ENCODE data around the gene NFIX.

NFIX gene

DNA sequence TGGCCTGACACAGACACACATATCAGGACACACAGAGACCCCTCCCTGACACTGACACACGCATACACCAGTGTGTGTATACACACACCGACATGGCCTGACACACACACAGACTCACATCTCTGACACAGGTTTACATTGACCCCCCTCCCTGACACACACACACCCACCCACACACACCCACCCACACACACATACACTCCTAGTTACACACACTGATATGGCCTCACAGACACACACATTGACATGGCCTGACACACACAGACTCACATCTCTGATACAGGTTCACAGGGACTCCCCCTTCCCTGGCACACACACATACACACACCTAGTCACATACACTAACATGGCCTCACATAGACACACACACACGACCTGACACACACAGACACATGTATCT, 4.4 kb upstream of the NFIX start:
- no peak for DNase-seq

DNA sequence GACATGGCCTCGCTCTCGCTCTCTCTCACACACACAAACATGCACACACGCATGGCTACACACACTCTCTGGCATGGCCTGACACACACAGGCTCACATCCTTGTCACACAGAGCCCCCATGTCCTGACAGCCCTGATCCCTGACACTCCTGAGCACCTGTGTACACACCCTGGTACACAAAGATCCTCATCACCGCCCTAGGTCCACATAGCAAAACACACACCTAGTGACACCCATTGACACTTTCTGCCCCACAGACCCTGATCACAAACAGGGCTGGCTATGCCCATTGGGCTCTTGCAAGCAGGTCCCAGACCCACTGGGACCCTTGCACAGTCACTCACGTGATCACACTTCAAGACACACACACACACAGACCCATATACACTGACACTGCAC, 4.0 kb upstream of the NFIX start:
- no peak for DNase-seq

DNA sequence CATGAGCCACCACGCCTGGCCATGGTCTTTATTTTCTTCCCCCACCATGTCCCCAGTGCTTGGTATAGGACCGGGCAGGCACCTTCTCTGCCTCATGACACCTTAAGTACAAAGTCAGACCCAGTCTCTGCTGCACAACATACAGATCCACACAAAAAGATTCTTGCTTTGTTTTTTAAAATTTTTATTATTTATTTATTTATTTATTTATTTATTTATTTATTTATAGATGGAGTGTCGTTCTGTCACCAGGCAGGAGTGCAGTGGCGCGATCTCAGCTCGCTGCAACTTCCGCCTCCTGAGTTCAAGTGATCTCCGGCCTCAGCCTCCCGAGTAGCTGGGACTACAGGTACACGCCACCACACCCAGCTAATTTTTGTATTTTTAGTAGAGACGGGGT, 2.5 kb upstream of the NFIX start:
- no peak for DNase-seq

- DNase-seq = no peak
Observed at GRCh38 chr19:12993562-12993961, 1.7 kb upstream of the NFIX start.

GRCh38 chr19:12995596-12996405, 526 bp downstream of the NFIX start:
- peak; percentile 71 for DNase-seq

DNA sequence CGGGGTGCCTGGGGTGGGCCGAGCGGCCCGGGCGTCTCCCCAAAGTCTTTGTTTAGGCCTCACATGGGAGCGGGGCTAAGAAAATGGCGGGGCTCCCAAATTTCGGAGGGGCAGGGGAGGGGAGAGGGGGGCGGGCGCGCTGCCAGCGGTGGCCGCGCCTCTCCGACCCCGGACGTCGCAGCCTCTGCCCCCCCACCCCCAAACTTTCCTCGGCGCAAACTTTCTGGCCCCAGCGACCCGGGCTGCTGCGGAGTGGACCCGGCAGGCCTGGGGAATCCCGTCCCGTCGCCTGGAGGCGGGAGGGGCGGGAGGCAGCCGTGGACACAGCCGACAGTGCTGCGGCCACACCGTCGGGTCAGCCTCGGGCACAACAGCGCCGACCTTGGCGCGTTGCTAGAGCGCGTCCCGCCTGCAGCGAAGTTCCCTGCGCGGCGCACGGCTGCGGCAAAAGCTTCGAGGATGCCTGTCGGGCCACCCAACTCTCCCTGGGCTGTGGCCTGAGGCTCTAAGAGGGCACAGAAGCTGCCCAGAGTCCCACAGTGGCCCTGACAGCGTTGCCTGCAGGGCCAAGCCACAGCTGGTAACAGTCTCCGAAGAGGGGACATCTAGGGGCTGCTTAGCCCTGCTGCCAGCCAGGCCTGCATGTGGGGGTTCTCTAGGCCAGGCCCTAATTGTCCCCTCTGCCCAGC, 1.3 kb downstream of the NFIX start:
- DNase-seq = peak; percentile 72

GRCh38 chr19:12997179-12997966, 2.1 kb downstream of the NFIX start:
- DNase-seq = no peak

DNA sequence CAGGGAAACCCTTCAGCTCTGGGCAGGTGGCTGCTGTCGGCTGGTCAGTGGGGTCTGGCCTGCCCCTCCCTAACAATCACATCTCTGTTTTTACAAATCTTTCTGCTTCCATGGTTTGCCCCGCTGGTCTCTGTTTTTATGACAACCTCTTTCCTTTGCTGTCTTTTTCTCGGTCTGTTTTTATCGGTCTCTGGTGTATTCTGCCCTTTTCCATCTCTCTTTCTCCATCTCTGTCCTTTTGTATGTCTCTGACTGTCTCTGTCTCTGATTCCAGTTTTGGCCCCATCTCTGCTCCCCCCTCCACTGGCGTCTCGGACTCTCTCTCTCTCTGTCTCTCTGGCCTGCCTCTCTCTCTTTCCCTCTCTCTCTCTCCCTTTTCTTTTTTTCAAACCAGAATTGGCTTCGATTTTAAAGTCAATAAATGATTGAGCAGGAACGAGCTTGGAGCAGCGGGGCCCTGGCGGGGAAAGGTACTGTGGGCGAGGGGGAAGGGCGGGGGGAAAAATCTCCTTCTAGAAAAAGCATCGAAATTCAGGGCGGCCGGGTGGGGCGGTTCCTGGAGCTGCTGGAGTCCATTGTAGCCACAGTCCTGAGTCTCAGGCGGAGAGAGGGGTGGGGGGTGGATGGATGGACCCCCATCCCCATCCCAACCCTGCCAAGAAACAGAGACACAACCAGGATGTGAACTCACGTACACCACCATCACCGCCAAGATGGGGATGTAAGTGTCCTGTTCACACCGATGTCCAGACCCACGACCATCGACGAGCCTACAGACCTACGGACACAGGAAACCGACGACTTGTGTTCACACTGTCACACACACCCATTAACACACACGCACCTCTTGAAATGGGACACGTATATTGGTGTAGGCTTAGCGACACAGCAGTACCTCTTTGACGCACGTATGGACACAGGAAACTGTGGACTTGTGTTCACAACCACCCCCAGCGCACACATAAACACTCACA, 3.0 kb downstream of the NFIX start:
- DNase-seq = peak; percentile 80

DNA sequence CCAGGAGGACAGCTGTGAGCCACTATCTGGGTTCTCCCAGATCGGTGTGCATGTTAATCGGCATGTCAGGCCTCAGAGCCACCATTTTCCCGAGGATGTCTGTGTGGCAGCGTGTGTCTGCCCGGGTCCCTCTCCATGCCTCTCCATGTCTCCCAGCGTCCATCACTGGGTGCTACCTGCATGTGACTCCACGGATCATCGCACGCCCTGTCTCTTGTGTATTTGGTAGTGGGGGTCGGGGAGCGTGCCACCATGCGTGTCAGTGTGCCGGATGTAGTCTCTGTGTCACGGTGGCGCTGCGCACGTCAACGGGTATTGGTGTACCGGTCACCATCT, 5.9 kb downstream of the NFIX start:
- DNase-seq = no peak

DNA sequence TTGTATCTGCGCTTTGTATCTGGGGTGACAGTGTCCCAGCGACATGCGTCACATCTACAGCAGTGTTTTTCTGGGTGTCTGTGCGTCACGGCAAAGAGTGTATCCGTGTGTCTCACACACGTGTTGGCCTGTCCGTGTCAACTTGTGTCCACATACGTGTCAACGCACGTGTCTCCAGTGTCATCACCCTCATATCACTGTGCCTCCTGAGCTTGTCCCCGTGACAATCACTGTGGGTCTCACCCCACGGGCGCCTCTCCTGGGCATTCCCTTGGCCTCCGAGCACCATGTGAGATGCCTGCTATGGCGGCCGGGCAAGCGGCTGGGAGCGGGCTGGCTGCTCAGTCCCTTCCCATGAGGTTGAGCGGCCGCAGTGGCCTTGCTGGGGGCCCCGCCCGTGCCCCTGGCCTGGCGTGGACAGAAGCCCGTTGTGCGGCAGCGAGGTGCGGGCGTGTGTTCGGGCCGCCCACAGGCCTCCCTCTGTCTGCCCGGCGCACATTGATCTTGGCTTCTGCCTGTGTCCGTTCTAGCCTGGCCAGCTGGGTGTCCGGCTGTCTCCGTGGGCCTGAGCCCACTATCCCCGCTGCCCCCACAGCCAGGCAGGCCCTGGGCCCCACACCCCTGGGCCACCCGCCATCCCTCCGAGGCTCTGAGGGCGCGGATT, 6.4 kb downstream of the NFIX start:
- peak; percentile 73 for DNase-seq

GRCh38 chr19:13002166-13002898, 7.1 kb downstream of the NFIX start:
- peak; percentile 91 for DNase-seq

DNA sequence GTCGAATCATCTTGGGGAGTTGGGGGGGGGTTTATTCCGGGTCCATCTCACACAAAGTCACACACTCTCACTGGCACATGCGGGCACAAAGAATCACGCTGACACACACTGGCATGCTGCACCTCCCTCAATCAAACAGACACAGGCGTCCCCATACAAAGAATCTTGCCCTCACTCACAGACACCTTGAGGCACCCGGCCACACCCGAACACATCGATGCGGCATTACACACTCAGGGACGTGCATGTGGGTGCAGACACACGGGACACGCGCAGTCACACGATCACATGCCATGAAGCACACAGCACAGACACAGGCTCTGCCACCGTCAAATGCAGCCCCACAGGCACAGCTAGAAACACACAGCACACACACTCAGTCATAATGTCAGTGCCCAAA, 7.8 kb downstream of the NFIX start:
- DNase-seq = no peak

GRCh38 chr19:13004273-13004672, 9.0 kb downstream of the NFIX start:
- DNase-seq = no peak

DNA sequence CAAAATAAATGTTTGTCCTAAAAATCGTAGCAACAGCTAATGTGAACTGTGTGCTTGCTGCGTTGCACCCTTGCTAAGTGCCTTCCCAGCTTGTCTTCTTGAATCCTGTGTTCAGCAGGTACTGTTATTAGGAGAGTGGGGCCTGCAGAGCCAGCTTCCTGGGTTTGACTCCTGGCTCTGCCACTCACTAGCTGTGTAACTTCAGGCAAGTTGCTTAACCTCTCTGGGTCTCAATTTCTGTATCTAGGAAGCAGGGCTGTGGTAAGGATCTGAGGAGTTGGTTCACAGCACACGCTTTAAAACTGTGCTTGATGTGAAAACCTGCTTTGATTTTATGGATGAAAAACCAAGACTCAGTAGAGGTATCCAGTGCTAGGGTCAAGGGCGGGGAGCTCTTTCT, 10.0 kb downstream of the NFIX start:
- no peak for DNase-seq

DNA sequence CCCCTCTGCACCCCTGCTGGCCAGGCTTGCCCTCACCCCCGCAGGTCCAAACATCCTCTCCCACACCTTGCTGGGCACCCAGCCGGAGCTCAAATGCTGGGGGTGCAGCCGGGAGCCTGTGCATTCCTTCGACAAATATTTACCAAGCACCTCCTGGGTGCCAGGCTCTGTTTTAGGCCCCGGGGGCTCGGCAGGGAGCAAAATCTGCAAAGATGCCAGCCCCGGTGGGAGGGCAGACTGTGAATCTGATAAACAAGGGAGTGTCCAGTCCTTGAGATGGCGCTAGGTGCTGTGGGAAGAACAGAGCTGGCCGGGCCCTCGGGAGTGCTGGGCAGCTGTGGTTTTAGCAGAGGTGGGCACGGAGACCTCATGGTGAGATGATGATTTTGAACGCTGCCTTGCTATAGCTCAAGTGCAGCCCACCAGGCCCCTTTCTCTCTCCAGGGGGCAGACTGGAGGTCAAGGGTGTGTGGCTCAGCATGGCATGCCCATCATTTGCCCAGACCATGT, 10.6 kb downstream of the NFIX start:
- no peak for DNase-seq

DNA sequence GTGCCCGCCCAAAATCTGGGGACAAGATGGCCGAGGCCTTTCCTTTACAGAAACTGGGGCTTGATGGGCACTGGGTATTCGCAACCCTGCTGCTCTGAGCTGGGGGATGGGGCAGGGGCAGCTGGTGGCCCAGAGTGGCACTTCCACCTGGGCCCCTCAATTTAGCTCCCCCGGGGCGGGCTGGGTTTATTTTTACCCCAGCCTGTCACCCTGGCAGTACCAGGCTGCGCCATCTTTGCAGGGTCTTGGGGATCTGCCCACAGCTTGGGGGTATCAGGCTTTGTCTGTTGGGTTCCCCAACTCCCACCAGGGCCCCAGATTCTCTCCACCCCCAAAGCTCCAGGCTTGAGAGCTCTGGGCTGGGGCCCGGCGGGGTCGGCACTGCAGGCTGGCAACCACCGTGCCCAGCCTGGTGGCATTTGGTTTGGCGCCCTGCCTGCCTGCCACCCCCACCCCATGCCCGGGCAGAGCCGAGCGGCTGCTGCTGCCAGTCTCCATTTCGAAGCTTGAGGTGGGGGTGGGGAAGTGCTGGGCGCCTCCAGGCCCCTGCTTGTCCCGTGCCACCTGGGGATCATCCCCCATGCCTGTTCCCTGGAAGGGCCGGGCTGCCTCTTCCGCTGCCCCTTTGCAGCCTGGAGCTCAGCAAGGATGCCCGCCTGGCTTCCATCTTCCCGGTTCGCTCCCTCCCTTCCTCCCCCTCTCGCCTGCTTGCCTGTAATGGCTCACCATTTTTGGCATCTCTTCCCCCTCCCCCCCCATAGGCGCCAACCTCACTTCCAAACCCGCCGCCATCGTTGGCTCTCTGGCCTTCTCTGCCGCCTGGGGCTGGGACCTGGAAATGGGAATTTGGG, 11.4 kb downstream of the NFIX start:
- DNase-seq = no peak

- DNase-seq = no peak
Observed at GRCh38 chr19:13007292-13008045, 12.2 kb downstream of the NFIX start.

- DNase-seq = no peak
Observed at GRCh38 chr19:13008926-13009787, 13.9 kb downstream of the NFIX start.
